ENCODE measurements around the gene RASSF8. TPM values are rescaled to one million over a fixed set of nuclear protein-coding genes. Genes with fewer than 3 reads are reported as not detected.

The RASSF8 gene
- polyA plus RNA-seq, 1 donor (not counting 4 experiments of a cell fraction or from before 2014, with no cell fraction given), result 10.5 TPM

GRCh38 chr12:26028953-26029735 lies 70.7 kb downstream of the RASSF8 start:
- Histone ChIP-seq H3K36me3 (ENCODE audit: control insufficient read depth in 2 of 2, extremely low read depth in 1 of 2, insufficient read depth in 2 of 2, low read length in 2 of 2) (no peaks in the 10 kb centered on the region), H3K79me2 (ENCODE audit: control insufficient read depth, insufficient read depth, low read length) (peaks cover 3% of the 10 kb centered on the region), H3K4me2 (ENCODE audit: control insufficient read depth, extremely low read depth, insufficient read depth, low read depth, low read length) (no peak overlapping the region), H3K4me3 (ENCODE audit: control insufficient read depth in 2 of 3, extremely low read depth in 1 of 3, insufficient read depth in 2 of 3, low read depth in 1 of 3, low read length in 3 of 3) (no peak overlapping the region), H4K20me1 (ENCODE audit: control insufficient read depth, extremely low read depth, insufficient read depth, low read length) (no peaks in the 10 kb centered on the region), H3K9ac (ENCODE audit: control insufficient read depth, extremely low read depth, insufficient read depth, low read length) (no peak overlapping the region), H3K9me3 (ENCODE audit: control insufficient read depth, low read depth, low read length) (no peaks in the 10 kb centered on the region), H3K27me3 (ENCODE audit: control insufficient read depth, extremely low read depth, insufficient read depth, low read length) (no peaks in the 10 kb centered on the region), H3K9me1 (ENCODE audit: control insufficient read depth, extremely low read depth, insufficient read depth, low read length) (no peaks in the 10 kb centered on the region), H3K27ac (ENCODE audit: control insufficient read depth, insufficient read depth, low read length) (no peak overlapping the region), H2AFZ (ENCODE audit: control insufficient read depth, low read length) (no peak overlapping the region), H3K4me1 (ENCODE audit: control insufficient read depth, extremely low read depth, insufficient read depth, low read length) (no peaks in the 10 kb centered on the region)
- no peak for DNase-seq (ENCODE audit: low read depth, low spot score)
- dilution Hi-C loops (cut with MboI; ENCODE audit: extremely low pct_ligation_motif_present, low sequenced_read_pairs), result no loop called here
- TF ChIP-seq EZH2 (IDR thresholded peaks at IDR 0.05; ENCODE audit: low read length) (no peak), CTCF (optimal IDR thresholded peaks at IDR 0.05 in 1 of 3, IDR thresholded peaks at IDR 0.05 in 1 of 3, conservative IDR thresholded peaks at IDR 0.05 in 1 of 3; ENCODE audit: extremely low read depth in 1 of 3, insufficient read depth in 2 of 3, low read length in 3 of 3) (peak; percentile 28 to 64 (median 62))
- peak; percentile 44 for FAIRE-seq

DNA sequence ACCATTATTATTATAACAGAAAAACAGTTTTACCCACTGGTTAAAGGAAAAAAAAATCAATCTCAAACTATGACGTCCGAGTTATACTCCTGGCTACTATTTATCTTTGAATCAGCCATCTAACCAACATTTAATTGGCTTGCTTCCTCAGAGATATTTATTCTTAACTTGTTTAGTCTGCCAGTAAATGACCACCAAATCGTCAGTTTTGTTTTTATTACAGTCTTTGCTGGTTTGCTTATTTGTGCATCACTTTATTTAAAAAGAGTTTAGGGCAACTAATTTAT lies 71.2 kb downstream of the RASSF8 start:
- Histone ChIP-seq H3K9me3 (ENCODE audit: control insufficient read depth, low read depth, low read length) (no peaks in the 10 kb centered on the region), H3K27ac (ENCODE audit: control insufficient read depth, insufficient read depth, low read length) (no peak overlapping the region), H4K20me1 (ENCODE audit: control insufficient read depth, extremely low read depth, insufficient read depth, low read length) (no peaks in the 10 kb centered on the region), H3K4me1 (ENCODE audit: control insufficient read depth, extremely low read depth, insufficient read depth, low read length) (no peaks in the 10 kb centered on the region), H3K36me3 (ENCODE audit: control insufficient read depth in 2 of 2, extremely low read depth in 1 of 2, insufficient read depth in 2 of 2, low read length in 2 of 2) (no peaks in the 10 kb centered on the region), H3K4me3 (ENCODE audit: control insufficient read depth in 2 of 3, extremely low read depth in 1 of 3, insufficient read depth in 2 of 3, low read depth in 1 of 3, low read length in 3 of 3) (no peak overlapping the region), H3K9me1 (ENCODE audit: control insufficient read depth, extremely low read depth, insufficient read depth, low read length) (no peaks in the 10 kb centered on the region), H3K79me2 (ENCODE audit: control insufficient read depth, insufficient read depth, low read length) (peaks cover 3% of the 10 kb centered on the region), H3K9ac (ENCODE audit: control insufficient read depth, extremely low read depth, insufficient read depth, low read length) (no peak overlapping the region), H2AFZ (ENCODE audit: control insufficient read depth, low read length) (no peak overlapping the region), H3K4me2 (ENCODE audit: control insufficient read depth, extremely low read depth, insufficient read depth, low read depth, low read length) (no peak overlapping the region), H3K27me3 (ENCODE audit: control insufficient read depth, extremely low read depth, insufficient read depth, low read length) (no peaks in the 10 kb centered on the region)
- dilution Hi-C loops (cut with MboI; ENCODE audit: extremely low pct_ligation_motif_present, low sequenced_read_pairs), result no loop called here
- DNase-seq (ENCODE audit: low read depth, low spot score), result no peak
- TF ChIP-seq CTCF (optimal IDR thresholded peaks at IDR 0.05 in 1 of 3, IDR thresholded peaks at IDR 0.05 in 1 of 3, conservative IDR thresholded peaks at IDR 0.05 in 1 of 3; ENCODE audit: extremely low read depth in 1 of 3, insufficient read depth in 2 of 3, low read length in 3 of 3) (no peak), EZH2 (IDR thresholded peaks at IDR 0.05; ENCODE audit: low read length) (no peak)
- no peak for FAIRE-seq

All from keratinocyte (primary cell).